Tibial nerve (tissue), 4 donors: Measurements from ENCODE around the gene HOXB5. TPM values are rescaled to one million over a fixed set of nuclear protein-coding genes. Genes with fewer than 3 reads are reported as not detected.

Experiments
- DNase-seq, 2 donors: peaks; one replicate each; pipeline ENCODE4 v3.0.0-alpha.2; 2019; ENCODE audit warnings: low spot score in 2 of 2
- H3K27ac ChIP-seq, 4 donors: fragments of 200-600 bp; sonication (generic) in 3 of 4; one replicate each; pipeline ENCODE4 v1.5.1; 2017 to 2019; ENCODE audit warnings: mild to moderate bottlenecking in 1 of 4
- H3K27me3 ChIP-seq, 2 donors: fragments of 200-600 bp; sonication (generic) in 1 of 2; one replicate each; pipeline versions ENCODE4 v1.5.1 to v1.6.0; 2017 to 2019
- H3K36me3 ChIP-seq, 3 donors: fragments of 200-600 bp; sonication (generic); one replicate each; pipeline ENCODE4 v1.5.1; 2018 to 2019
- H3K4me1 ChIP-seq, 4 donors: fragments of 200-600 bp; sonication (generic) in 3 of 4; one replicate each; pipeline ENCODE4 v1.5.1; 2017 to 2019
- H3K4me3 ChIP-seq, 4 donors: fragments of 200-600 bp; sonication (generic) in 3 of 4; one replicate each; pipeline ENCODE4 v1.5.1; 2017 to 2019; ENCODE audit warnings: mild to moderate bottlenecking in 1 of 4, moderate library complexity in 1 of 4
- H3K9me3 ChIP-seq, 4 donors: fragments of 200-600 bp; sonication (generic) in 3 of 4; one replicate each; pipeline ENCODE4 v1.5.1; 2017 to 2019
- EP300 ChIP-seq, 2 donors: sonication (generic); formaldehyde crosslinking; IDR thresholded peaks; one replicate each; pipeline ENCODE4 v1.6.1; 2017; ENCODE audit warnings: antibody characterized with exemption in 2 of 2, mild to moderate bottlenecking in 1 of 2
- POLR2A ChIP-seq, 2 donors: fragments of 450-650 bp; IDR thresholded peaks; one replicate each; pipeline ENCODE4 v1.6.1; 2017; ENCODE audit warnings: antibody characterized with exemption in 2 of 2, mild to moderate bottlenecking in 2 of 2, moderate library complexity in 2 of 2
- WGBS, 2 donors: methylation state at CpG; one replicate each; pipeline ENCODE4 v1.1.5; 2018; 5-methylcytosine and 5-hydroxymethylcytosine counted together
- total RNA-seq, 4 donors: library from RNA; depleted of rRNA; stranded (reverse); fragments of >200 nt; gene quantifications; one replicate each; pipeline ENCODE4 v1.1.0, GENCODE V29; 2016
- TF ChIP-seq, protein P1 (sequence below), 5 experiments: fragments of 200-600 bp in 3 of 5; fragments of 450-650 bp in 2 of 5; sonication (generic) in 3 of 5; IDR thresholded peaks; one replicate each; pipeline ENCODE4 v1.5.1; 2016 to 2019; ENCODE audit warnings: antibody characterized with exemption in 5 of 5, mild to moderate bottlenecking in 3 of 5, moderate library complexity in 2 of 5

Gene HOXB5
- total RNA-seq, 4 donors from 2014 or later = 1.6 to 1.8 TPM; not detected in 2

DNA sequence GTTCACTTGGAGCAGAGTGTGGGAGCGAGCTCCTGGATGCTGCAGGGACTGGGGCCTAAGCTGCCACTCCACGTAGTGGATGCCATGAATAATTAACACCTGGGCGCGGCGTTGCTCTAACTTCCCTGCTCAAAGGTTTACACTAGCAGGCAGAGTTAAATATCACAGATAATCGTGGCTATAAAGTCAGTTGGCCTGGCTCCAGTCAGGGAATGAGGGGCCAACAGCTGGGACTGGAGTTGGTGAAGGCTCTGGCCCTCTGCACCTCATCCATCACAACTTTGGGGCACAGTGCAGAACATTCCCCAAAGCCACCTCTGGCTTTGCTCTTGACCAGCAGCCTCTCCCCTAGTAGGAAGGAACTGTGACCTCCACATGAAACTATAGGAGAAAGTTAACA, 26.4 kb downstream of the HOXB5 start:
- no peaks in the 10 kb centered on the region for H3K9me3 ChIP-seq
- DNase-seq = no peak
- peaks cover 0 to 97% of the 10 kb centered on the region in 2 donors for H3K27me3 ChIP-seq
- WGBS, 2 donors = 51 to 53% methylated on average over 6 of the region's 6 CpGs
- no peak overlapping the region for H3K4me3 ChIP-seq
- peaks cover 0 to 57% (median 8%) of the 10 kb centered on the region in 4 donors for H3K4me1 ChIP-seq
- H3K27ac ChIP-seq = peak overlapping the region in 1 of 4 donors; percentile 6
- H3K36me3 ChIP-seq = no peaks in the 10 kb centered on the region
- TF ChIP-seq EP300 (IDR thresholded peaks at IDR 0.05) (no peak), POLR2A (IDR thresholded peaks at IDR 0.05) (no peak)
- TF ChIP-seq, protein P1, sequence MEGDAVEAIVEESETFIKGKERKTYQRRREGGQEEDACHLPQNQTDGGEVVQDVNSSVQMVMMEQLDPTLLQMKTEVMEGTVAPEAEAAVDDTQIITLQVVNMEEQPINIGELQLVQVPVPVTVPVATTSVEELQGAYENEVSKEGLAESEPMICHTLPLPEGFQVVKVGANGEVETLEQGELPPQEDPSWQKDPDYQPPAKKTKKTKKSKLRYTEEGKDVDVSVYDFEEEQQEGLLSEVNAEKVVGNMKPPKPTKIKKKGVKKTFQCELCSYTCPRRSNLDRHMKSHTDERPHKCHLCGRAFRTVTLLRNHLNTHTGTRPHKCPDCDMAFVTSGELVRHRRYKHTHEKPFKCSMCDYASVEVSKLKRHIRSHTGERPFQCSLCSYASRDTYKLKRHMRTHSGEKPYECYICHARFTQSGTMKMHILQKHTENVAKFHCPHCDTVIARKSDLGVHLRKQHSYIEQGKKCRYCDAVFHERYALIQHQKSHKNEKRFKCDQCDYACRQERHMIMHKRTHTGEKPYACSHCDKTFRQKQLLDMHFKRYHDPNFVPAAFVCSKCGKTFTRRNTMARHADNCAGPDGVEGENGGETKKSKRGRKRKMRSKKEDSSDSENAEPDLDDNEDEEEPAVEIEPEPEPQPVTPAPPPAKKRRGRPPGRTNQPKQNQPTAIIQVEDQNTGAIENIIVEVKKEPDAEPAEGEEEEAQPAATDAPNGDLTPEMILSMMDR (IDR thresholded peaks at IDR 0.05) = no peak

DNA sequence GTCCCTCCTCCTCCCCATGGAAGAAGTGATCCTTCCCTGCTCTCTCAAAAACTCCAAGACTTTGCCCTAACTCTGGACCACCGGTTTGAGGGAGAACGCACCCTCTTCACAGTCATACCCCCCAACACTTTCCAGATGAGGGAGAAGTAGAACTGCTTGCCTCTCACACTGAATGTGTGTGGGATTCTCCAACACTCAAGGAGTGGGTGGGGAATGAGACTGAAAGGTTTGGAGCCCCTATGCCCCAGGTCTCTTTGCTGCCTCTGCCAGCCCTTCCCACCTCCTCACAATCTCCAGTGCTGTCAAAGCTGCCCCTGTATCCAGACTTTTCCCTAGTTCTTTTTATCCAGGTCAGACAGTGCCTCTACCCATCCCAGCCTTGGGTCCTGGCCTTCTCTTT, 26.9 kb downstream of the HOXB5 start:
- DNase-seq = no peak
- Histone ChIP-seq H3K27me3 (peaks cover 0 to 98% of the 10 kb centered on the region in 2 donors), H3K4me3 (no peak overlapping the region), H3K9me3 (no peaks in the 10 kb centered on the region), H3K4me1 (peaks cover 0 to 59% (median 9%) of the 10 kb centered on the region in 4 donors), H3K27ac (peak overlapping the region in 2 of 4 donors; percentile 6 to 20), H3K36me3 (no peaks in the 10 kb centered on the region)
- TF ChIP-seq, protein P1 (IDR thresholded peaks at IDR 0.05) = no peak
- TF ChIP-seq POLR2A (IDR thresholded peaks at IDR 0.05) = no peak
- no peak for TF ChIP-seq EP300 (IDR thresholded peaks at IDR 0.05)
- WGBS, 2 donors = 45 to 65% methylated on average over 2 of the region's 2 CpGs

DNA sequence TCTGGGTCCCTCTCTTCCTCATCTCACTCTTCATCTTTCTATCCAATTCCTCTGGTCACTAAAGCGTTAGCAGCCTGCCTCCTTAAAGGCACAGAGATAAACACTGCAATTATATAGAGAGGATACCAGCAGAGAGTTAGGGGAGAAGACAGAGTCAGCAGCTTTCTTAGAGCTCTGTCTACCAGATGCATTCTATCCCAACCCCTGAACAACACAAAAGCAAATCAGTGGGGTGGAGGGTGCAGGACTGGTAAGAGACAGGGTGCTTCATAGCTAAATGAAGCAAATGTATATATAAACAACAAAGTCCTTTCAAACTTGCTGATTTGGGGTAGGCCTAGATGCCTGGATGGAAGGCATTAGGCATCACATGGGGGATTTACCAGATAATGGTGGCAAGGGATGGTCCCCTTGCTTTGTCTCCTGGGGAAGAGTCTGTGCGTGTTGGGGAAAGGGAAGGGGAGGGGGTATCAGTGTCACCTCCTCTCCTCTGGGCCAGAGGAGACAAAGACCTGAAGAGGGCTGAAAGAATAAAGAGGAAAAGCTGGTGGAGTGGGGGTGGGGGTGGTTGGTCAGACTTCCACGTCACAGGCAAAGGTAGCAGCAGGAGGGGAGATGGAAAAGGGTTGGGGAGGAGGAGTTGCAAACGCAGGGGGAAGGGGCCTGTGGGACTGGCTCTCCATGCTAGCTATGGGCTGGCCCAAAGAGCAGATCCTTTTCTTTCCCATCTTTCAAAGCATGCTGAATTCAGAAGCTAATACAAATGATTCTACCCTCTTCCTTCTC, 27.5 kb downstream of the HOXB5 start:
- no peak overlapping the region for H3K4me3 ChIP-seq
- no peaks in the 10 kb centered on the region for H3K9me3 ChIP-seq
- H3K27me3 ChIP-seq = peaks cover 0 to 98% of the 10 kb centered on the region in 2 donors
- TF ChIP-seq, protein P1 (IDR thresholded peaks at IDR 0.05) = no peak
- TF ChIP-seq EP300 (IDR thresholded peaks at IDR 0.05) (no peak), POLR2A (IDR thresholded peaks at IDR 0.05) (no peak)
- no peak overlapping the region for H3K27ac ChIP-seq
- no peak for DNase-seq
- H3K36me3 ChIP-seq = no peaks in the 10 kb centered on the region
- 68 to 69% methylated on average over 4 of the region's 4 CpGs for WGBS, 2 donors
- H3K4me1 ChIP-seq = peaks cover 0 to 56% (median 10%) of the 10 kb centered on the region in 4 donors

DNA sequence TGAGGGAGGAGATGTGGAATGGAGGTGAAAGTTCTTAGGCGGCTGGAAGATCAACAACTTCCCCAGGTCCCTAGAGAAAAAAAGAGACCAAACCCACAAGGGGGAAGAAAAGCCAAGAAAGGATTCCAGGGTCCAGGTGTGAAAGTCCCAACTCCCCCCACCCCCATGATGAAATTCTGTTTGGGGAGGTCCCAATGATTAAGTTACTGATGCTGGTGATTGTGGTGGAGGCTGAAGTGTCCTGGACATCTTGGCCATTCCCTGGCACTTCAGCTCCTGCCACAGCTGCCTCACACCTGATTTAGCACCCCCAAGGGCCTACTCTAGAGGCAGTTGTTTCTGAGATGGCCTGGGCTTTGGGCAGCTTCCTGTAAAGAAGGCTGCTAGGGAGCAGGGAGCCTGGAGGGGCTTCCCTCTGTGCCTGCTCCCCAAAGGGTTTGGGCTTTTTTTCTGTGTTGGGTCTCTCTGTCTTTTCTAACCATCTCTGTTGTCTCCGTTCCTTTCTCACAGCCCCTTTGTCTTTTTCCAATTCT, 28.5 kb downstream of the HOXB5 start:
- H3K27ac ChIP-seq = peak overlapping the region in 2 of 4 donors; percentile 61 to 65
- H3K4me3 ChIP-seq = no peak overlapping the region
- TF ChIP-seq, protein P1 (IDR thresholded peaks at IDR 0.05) = no peak
- TF ChIP-seq POLR2A (IDR thresholded peaks at IDR 0.05) (no peak), EP300 (IDR thresholded peaks at IDR 0.05) (no peak)
- H3K36me3 ChIP-seq = no peaks in the 10 kb centered on the region
- DNase-seq = no peak
- H3K27me3 ChIP-seq = peaks cover 0 to 98% of the 10 kb centered on the region in 2 donors
- 60 to 69% methylated on average over 2 of the region's 2 CpGs for WGBS, 2 donors
- no peaks in the 10 kb centered on the region for H3K9me3 ChIP-seq
- peaks cover 0 to 46% (median 10%) of the 10 kb centered on the region in 4 donors for H3K4me1 ChIP-seq
